ENCODE results near the gene THRA. TPM values are rescaled to one million over a fixed set of nuclear protein-coding genes. Genes with fewer than 3 reads are reported as not detected.

The THRA gene
- total RNA-seq, 3 donors from 2014 or later (not counting 1 experiment from before 2014, with no cell fraction given): 40.8 to 55.7 (median 42.3) TPM

DNA sequence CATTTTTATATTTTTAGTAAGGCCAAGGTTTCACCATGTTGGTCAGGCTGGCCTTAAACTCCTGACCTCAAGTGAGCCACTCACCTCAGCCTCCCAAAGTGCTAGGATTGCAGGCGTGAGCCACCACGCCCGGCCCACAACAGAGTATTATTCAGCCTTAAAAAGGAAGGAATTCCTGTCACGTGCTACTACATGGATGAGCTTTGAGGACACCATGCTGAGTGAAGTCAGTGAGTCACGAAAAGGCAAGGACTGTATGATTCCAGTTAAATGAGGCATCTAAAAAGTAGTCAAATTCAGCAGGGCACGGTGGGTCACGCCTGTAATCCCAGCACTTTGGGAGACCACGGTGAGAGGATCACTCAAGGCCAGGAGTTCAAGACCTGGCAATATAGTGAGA lies 37.9 kb upstream of the THRA start:
- Histone ChIP-seq H3K4me3 (ENCODE audit: low read length) (no peak overlapping the region), H3K36me3 (ENCODE audit: control insufficient read depth, insufficient read depth, low read length) (peaks cover 75% of the 10 kb centered on the region)
- intact Hi-C loops (cut with micrococcal nuclease): no loop called here

DNA sequence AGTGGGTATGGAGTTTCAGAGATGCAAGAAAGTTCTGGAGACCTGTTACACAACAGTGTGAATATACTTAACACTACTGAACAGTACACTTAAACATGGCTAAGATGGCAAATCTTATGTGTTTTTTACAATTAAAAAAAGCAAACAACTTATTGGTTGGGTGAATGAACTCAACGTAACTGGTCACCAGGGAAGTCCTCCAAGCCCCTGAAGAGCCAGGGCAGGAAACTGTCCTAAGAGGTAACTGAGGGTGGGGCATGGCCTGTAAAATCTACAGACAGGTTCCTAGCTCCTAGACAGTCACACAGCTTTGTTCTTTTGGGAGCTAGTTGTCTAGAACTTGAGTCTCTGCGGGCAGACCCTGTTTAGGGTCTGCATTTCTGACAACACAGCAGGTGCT lies 37.2 kb upstream of the THRA start:
- H3K4me1 ChIP-seq (ENCODE audit: control insufficient read depth, insufficient read depth, low read length): peaks cover 17% of the 10 kb centered on the region
- no peak overlapping the region for H3K27ac Mint-ChIP-seq
- no peaks in the 10 kb centered on the region for H3K9me3 Mint-ChIP-seq
- H3K36me3 Mint-ChIP-seq: peaks cover 12% of the 10 kb centered on the region
- TF ChIP-seq, protein P1, sequence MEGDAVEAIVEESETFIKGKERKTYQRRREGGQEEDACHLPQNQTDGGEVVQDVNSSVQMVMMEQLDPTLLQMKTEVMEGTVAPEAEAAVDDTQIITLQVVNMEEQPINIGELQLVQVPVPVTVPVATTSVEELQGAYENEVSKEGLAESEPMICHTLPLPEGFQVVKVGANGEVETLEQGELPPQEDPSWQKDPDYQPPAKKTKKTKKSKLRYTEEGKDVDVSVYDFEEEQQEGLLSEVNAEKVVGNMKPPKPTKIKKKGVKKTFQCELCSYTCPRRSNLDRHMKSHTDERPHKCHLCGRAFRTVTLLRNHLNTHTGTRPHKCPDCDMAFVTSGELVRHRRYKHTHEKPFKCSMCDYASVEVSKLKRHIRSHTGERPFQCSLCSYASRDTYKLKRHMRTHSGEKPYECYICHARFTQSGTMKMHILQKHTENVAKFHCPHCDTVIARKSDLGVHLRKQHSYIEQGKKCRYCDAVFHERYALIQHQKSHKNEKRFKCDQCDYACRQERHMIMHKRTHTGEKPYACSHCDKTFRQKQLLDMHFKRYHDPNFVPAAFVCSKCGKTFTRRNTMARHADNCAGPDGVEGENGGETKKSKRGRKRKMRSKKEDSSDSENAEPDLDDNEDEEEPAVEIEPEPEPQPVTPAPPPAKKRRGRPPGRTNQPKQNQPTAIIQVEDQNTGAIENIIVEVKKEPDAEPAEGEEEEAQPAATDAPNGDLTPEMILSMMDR (IDR thresholded peaks at IDR 0.05): no peak
- no peak for ATAC-seq
- intact Hi-C loops (cut with micrococcal nuclease): no loop called here
- no peak overlapping the region for H3K4me3 ChIP-seq (ENCODE audit: low read length)
- WGBS (ENCODE audit: insufficient coverage): 86% methylated on average over 2 of the region's 2 CpGs
- no peaks in the 10 kb centered on the region for H3K9me3 ChIP-seq (ENCODE audit: control insufficient read depth, insufficient read depth, low read length)
- DNase-seq: no peak
- peaks cover 11 to 14% of the 10 kb centered on the region in 2 donors for H3K4me1 Mint-ChIP-seq
- peaks cover 72% of the 10 kb centered on the region for H3K36me3 ChIP-seq (ENCODE audit: control insufficient read depth, insufficient read depth, low read length)
- H3K27ac ChIP-seq (ENCODE audit: low read length): no peak overlapping the region
- no peaks in the 10 kb centered on the region for H3K27me3 ChIP-seq (ENCODE audit: control insufficient read depth, insufficient read depth, low read length)
- H3K27me3 Mint-ChIP-seq (ENCODE audit: low read depth in 2 of 2): no peaks in the 10 kb centered on the region
- H3K4me3 Mint-ChIP-seq: no peak overlapping the region

More for the DNA sequence above, 37.9 kb upstream of the THRA start:
- H3K9me3 ChIP-seq (ENCODE audit: control insufficient read depth, insufficient read depth, low read length): no peaks in the 10 kb centered on the region
- TF ChIP-seq, protein P1 (IDR thresholded peaks at IDR 0.05): no peak
- Mint-ChIP-seq H3K4me3 (no peak overlapping the region), H3K4me1 (peaks cover 11 to 16% of the 10 kb centered on the region in 2 donors), H3K27me3 (ENCODE audit: low read depth in 2 of 2) (no peaks in the 10 kb centered on the region), H3K9me3 (no peaks in the 10 kb centered on the region), H3K27ac (no peak overlapping the region), H3K36me3 (peaks cover 10% of the 10 kb centered on the region)
- H3K27ac ChIP-seq (ENCODE audit: low read length): no peak overlapping the region
- ATAC-seq (no peak), DNase-seq (no peak)
- 97% methylated on average over 8 of the region's 8 CpGs for WGBS (ENCODE audit: insufficient coverage)
- no peaks in the 10 kb centered on the region for H3K27me3 ChIP-seq (ENCODE audit: control insufficient read depth, insufficient read depth, low read length)
- peaks cover 17% of the 10 kb centered on the region for H3K4me1 ChIP-seq (ENCODE audit: control insufficient read depth, insufficient read depth, low read length)

DNA sequence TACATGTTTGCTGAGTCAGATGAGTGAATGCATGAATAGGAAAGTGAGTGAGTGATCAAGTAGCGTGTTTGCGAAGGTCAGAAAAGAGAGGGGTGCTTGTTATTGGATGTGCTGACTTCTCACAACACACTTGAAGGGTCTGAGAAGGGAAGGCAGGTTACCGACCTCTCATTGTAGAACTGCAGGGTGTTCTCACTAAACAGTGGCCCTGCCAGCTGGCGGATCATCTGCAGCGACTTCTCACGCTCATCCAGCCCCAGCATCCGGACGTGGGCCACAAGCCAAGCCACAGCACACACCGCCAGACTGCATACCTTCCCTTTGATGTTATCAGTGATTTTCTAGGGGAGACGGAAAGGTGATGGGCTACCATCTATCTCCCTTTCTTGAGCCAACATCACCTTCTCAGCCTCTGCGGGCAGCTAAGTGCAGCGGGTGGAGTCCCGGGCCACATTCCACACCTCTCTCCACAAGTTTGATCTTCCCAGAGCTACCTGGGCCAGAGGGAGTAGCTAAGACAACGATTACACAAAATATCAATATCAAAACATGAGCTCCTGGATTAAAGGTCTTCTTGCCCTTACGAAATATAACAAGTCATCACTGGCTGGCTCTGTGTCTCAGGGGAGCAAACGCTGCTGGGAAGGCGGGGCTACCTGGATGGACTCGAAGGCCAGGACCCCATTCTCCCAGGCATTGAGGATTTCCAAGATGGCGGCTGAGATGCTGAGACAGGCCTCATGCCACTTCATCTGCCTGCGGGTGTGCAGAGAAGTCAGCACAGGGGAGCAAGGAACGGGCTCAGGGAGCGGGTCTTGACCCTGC lies 36.6 kb upstream of the THRA start:
- DNase-seq (peak in 1 of 2 donors; percentile 73), ATAC-seq (peak in 2 of 3 donors; percentile 5 to 12)
- Mint-ChIP-seq H3K27ac (no peak overlapping the region), H3K36me3 (peaks cover 12% of the 10 kb centered on the region), H3K27me3 (ENCODE audit: low read depth in 2 of 2) (no peaks in the 10 kb centered on the region), H3K9me3 (no peaks in the 10 kb centered on the region), H3K4me3 (no peak overlapping the region), H3K4me1 (peaks cover 11 to 14% of the 10 kb centered on the region in 2 donors)
- Histone ChIP-seq H3K27ac (ENCODE audit: low read length) (no peak overlapping the region), H3K4me1 (ENCODE audit: control insufficient read depth, insufficient read depth, low read length) (peaks cover 17% of the 10 kb centered on the region), H3K36me3 (ENCODE audit: control insufficient read depth, insufficient read depth, low read length) (peaks cover 74% of the 10 kb centered on the region), H3K27me3 (ENCODE audit: control insufficient read depth, insufficient read depth, low read length) (no peaks in the 10 kb centered on the region), H3K4me3 (ENCODE audit: low read length) (no peak overlapping the region), H3K9me3 (ENCODE audit: control insufficient read depth, insufficient read depth, low read length) (no peaks in the 10 kb centered on the region)
- WGBS (ENCODE audit: insufficient coverage): 82% methylated on average over 22 of the region's 22 CpGs
- intact Hi-C loops (cut with micrococcal nuclease): no loop called here
- TF ChIP-seq, protein P1 (IDR thresholded peaks at IDR 0.05): no peak
